KMS-11 (cell line): ENCODE data around the gene MFSD11.

Source experiments
- H2AFZ ChIP-seq: fragments of 200-600 bp; sonication (generic); 2 replicates; pipeline ENCODE4 v1.6.1; 2016; ENCODE audit warnings: antibody characterized with exemption, mixed run types, low read depth
- H3K27ac ChIP-seq: fragments of 200-600 bp; sonication (generic); 2 replicates; pipeline ENCODE4 v1.6.1; 2016; ENCODE audit warnings: mild to moderate bottlenecking, mixed run types
- H3K27me3 ChIP-seq: fragments of 200-600 bp; sonication (generic); 2 replicates; pipeline ENCODE4 v1.6.1; 2017; ENCODE audit warnings: mild to moderate bottlenecking, low read depth, mixed run types, moderate library complexity; ENCODE audit not compliant: insufficient read depth
- H3K36me3 ChIP-seq: fragments of 200-600 bp; sonication (generic); 2 replicates; pipeline ENCODE4 v1.6.1; 2017; ENCODE audit warnings: mild to moderate bottlenecking, mixed run types; ENCODE audit not compliant: insufficient read depth
- H3K4me1 ChIP-seq: fragments of 200-600 bp; sonication (generic); 2 replicates; pipeline ENCODE4 v1.6.1; 2016; ENCODE audit warnings: mild to moderate bottlenecking, low read depth, mixed run types; ENCODE audit not compliant: poor library complexity, severe bottlenecking
- H3K4me2 ChIP-seq: fragments of 200-600 bp; sonication (generic); 2 replicates; pipeline ENCODE4 v1.7.0; 2016; ENCODE audit warnings: mild to moderate bottlenecking, mixed run types
- H3K4me3 ChIP-seq: fragments of 200-600 bp; sonication (generic); IDR thresholded peaks from 2 replicates; pipeline ENCODE4 v1.6.1; 2017; ENCODE audit warnings: low read depth, low read length, mixed read lengths; ENCODE audit not compliant: insufficient read depth
- H3K79me2 ChIP-seq: fragments of 200-600 bp; sonication (generic); 2 replicates; pipeline ENCODE4 v1.6.1; 2016; ENCODE audit warnings: low read depth, mixed run types; ENCODE audit not compliant: insufficient read depth
- H3K9ac ChIP-seq: fragments of 200-600 bp; sonication (generic); 2 replicates; pipeline ENCODE4 v1.6.1; 2016; ENCODE audit warnings: mild to moderate bottlenecking, mixed run types
- H4K20me1 ChIP-seq: fragments of 200-600 bp; sonication (generic); 2 replicates; pipeline ENCODE4 v1.6.1; 2016; ENCODE audit warnings: mild to moderate bottlenecking, mixed run types; ENCODE audit not compliant: insufficient read depth
- CTCF ChIP-seq: fragments of 200-600 bp; sonication (generic); conservative IDR thresholded peaks from 2 replicates; pipeline ENCODE4 v1.6.1; 2017; ENCODE audit warnings: low read depth, mild to moderate bottlenecking, antibody characterized with exemption, low read length, moderate library complexity, mixed read lengths

The MFSD11 gene

GRCh38 chr17:76733618-76733957 is 4.3 kb upstream of the MFSD11 start:
- no peak for TF ChIP-seq CTCF
- H3K27me3 ChIP-seq = no peaks in the 10 kb centered on the region
- H3K4me1 ChIP-seq = peaks cover 25% of the 10 kb centered on the region
- no peak overlapping the region for H2AFZ ChIP-seq
- H3K36me3 ChIP-seq = peaks cover 38% of the 10 kb centered on the region
- peak overlapping the region; percentile 96 for H3K4me2 ChIP-seq
- peak overlapping the region; percentile 95 for H3K27ac ChIP-seq
- H3K4me3 ChIP-seq = no peak overlapping the region
- peaks cover 86% of the 10 kb centered on the region for H3K79me2 ChIP-seq
- peak overlapping the region; percentile 98 for H3K9ac ChIP-seq
- H4K20me1 ChIP-seq = peaks cover 29% of the 10 kb centered on the region

GRCh38 chr17:76734080-76734840 is 3.7 kb upstream of the MFSD11 start:
- Histone ChIP-seq H4K20me1 (peaks cover 29% of the 10 kb centered on the region), H2AFZ (no peak overlapping the region), H3K27ac (peak overlapping the region; percentile 95), H3K36me3 (peaks cover 38% of the 10 kb centered on the region), H3K4me1 (peaks cover 28% of the 10 kb centered on the region), H3K79me2 (peaks cover 87% of the 10 kb centered on the region), H3K9ac (peak overlapping the region; percentile 98), H3K4me2 (peak overlapping the region; percentile 96), H3K27me3 (no peaks in the 10 kb centered on the region), H3K4me3 (no peak overlapping the region)
- TF ChIP-seq CTCF = no peak

- Histone ChIP-seq H4K20me1 (peaks cover 29% of the 10 kb centered on the region), H3K4me1 (peaks cover 31% of the 10 kb centered on the region)
Observed at GRCh38 chr17:76735006-76735405, 2.9 kb upstream of the MFSD11 start.

GRCh38 chr17:76735586-76736348 is 2.2 kb upstream of the MFSD11 start:
- H3K4me3 ChIP-seq = peak overlapping the region; percentile 52
- peaks cover 38% of the 10 kb centered on the region for H3K36me3 ChIP-seq
- no peak overlapping the region for H2AFZ ChIP-seq

More at GRCh38 chr17:76735006-76735405, 2.9 kb upstream of the MFSD11 start:
- Histone ChIP-seq H3K36me3 (peaks cover 38% of the 10 kb centered on the region), H2AFZ (no peak overlapping the region), H3K4me2 (peak overlapping the region; percentile 96), H3K9ac (peak overlapping the region; percentile 98), H3K4me3 (no peak overlapping the region), H3K27ac (peak overlapping the region; percentile 95), H3K27me3 (no peaks in the 10 kb centered on the region), H3K79me2 (peaks cover 87% of the 10 kb centered on the region)
- no peak for TF ChIP-seq CTCF

More at GRCh38 chr17:76735586-76736348, 2.2 kb upstream of the MFSD11 start:
- peak overlapping the region; percentile 98 for H3K9ac ChIP-seq
- H3K79me2 ChIP-seq = peaks cover 81% of the 10 kb centered on the region
- H3K4me2 ChIP-seq = peak overlapping the region; percentile 96
- peaks cover 38% of the 10 kb centered on the region for H3K4me1 ChIP-seq
- peaks cover 29% of the 10 kb centered on the region for H4K20me1 ChIP-seq
- H3K27ac ChIP-seq = peak overlapping the region; percentile 95
- no peaks in the 10 kb centered on the region for H3K27me3 ChIP-seq
- TF ChIP-seq CTCF = no peak
